ENCODE data around the gene UST.

Gene UST

DNA sequence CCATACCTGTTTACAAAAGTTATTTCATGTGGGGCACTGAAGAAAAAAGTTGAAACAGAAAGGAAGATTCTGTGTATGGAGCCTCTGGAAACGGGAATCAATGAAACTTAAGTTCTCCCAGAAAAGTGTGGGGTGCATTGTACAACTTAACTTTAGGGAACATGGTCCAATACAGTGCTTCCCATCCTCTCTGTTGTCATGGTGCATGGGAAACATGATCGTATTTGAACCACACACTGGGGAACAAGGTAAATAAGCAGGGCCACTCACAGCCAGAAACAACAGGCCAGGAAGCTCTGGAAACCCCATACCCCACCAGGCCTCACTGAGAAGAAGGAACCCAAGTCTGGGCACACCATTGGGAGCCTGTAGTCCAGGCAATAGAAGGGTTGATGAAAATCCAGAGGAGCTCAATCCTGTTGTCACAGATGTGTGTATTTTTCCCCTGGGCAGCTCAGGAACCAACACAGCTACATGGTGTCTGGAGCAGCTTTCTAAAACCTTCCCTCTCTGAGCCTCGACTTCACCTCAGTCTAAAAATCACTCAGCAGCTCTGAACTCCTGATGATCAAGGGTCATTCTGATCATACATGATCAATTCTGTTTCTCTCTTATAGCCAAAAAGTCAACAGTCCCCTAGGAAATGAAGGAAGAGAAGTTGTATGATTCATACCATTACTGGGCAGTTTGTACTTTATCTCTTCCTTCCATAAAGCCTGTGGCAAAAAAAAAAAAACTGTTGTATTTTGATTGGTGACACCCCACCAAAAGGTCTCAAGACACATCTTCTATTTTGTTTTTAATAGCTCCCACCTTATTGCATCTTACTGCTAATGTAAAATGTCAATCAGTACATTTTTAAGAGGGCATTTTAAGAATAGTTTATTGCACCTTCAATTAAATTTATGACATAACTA is 372.2 kb downstream of the UST start:
- no peak for DNase-seq (ENCODE audit: low spot score)
- TF ChIP-seq, protein P1, sequence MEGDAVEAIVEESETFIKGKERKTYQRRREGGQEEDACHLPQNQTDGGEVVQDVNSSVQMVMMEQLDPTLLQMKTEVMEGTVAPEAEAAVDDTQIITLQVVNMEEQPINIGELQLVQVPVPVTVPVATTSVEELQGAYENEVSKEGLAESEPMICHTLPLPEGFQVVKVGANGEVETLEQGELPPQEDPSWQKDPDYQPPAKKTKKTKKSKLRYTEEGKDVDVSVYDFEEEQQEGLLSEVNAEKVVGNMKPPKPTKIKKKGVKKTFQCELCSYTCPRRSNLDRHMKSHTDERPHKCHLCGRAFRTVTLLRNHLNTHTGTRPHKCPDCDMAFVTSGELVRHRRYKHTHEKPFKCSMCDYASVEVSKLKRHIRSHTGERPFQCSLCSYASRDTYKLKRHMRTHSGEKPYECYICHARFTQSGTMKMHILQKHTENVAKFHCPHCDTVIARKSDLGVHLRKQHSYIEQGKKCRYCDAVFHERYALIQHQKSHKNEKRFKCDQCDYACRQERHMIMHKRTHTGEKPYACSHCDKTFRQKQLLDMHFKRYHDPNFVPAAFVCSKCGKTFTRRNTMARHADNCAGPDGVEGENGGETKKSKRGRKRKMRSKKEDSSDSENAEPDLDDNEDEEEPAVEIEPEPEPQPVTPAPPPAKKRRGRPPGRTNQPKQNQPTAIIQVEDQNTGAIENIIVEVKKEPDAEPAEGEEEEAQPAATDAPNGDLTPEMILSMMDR (IDR thresholded peaks at IDR 0.05; ENCODE audit: extremely low read depth, missing control alignments) = no peak

DNA sequence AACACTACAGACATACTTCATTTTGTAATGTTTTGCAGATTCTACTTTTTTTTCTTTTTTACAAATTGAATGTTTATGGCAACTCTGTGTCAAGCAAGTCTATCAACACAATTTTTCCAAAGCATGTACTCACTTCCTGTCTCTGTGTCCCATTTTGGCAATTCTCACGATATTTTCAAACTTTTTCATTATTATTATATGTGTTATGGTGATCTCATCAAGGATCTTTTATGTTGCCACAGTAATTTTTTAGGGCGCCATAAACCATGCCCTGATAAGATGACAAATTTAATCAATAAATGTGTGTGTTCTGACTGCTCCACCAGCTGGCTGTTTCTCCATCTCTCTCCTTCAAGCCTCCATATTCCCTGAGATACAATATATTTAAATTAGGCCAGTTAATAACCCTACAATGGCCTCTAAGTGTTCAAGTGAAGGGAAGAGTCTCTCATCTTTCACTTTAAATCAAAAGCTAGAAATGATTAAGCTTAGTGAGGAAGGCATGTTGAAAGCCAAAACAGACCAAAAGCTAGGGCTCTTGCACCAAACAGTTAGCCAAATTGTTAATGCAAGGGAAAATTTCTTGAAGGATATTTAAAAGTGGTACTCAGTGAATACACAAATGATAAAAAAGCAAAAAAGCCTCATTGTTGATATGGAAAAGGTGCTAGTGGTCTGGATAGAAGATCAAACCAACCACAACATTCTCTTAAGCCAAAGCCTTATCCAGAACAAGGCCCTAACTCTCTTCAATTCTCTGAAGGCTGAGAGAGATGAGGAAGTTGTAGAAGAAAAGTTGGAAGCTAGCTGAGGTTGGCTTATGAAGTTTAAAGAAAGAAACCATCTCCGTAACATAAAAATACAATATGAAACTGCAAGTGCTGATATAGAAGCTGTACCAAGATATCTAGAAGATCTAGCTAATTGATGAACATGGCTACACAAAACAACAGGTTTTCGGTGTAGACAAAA is 376.3 kb downstream of the UST start:
- no peak for DNase-seq (ENCODE audit: low spot score)
- TF ChIP-seq, protein P1 (IDR thresholded peaks at IDR 0.05; ENCODE audit: extremely low read depth, missing control alignments) = no peak

DNA sequence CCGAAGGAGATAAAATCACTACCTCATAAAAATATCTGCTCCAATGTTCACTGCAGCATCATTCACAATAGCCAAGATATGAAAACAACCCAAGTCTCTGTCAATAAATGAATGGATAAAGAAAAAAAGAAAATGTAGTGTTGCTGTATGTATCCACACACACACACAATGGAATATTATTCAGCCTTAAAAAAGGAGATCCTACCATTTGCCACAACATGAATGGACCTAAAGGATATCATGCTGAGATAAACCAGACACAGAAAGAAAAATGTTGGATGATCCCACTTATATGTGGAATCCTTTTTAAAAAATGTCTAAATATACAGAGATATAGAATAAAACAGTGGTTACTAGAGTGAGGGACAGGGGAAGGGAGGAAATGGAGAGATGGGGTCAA is 378.5 kb downstream of the UST start:
- TF ChIP-seq, protein P1 (IDR thresholded peaks at IDR 0.05; ENCODE audit: extremely low read depth, missing control alignments) = no peak
- DNase-seq (ENCODE audit: low spot score) = no peak

All from GM20000 (cell line).